Lung microvascular endothelial cell (primary cell): ENCODE results near the gene MLXIP. TPM values are rescaled to one million over a fixed set of nuclear protein-coding genes. Genes with fewer than 3 reads are reported as not detected.
"Not testable (repeated sequence)": the region's sequence is repeated elsewhere in the genome, so short reads cannot be mapped to it uniquely, and the experiment has no call there.

Source experiments
- DNase-seq, 2 donors: peaks; one replicate each; pipeline versions ENCODE4 v3.0.0 to v3.0.0-alpha.2; 2010; ENCODE audit warnings: low read depth in 2 of 2
- total RNA-seq: library from RNA; depleted of rRNA; stranded (reverse); fragments of >200 nt; gene quantifications from 2 replicates; pipeline ENCODE4 v1.2.1, GENCODE V29; 2014

MLXIP gene
- total RNA-seq, 1 donor from 2014 or later = 20.0 TPM

DNA sequence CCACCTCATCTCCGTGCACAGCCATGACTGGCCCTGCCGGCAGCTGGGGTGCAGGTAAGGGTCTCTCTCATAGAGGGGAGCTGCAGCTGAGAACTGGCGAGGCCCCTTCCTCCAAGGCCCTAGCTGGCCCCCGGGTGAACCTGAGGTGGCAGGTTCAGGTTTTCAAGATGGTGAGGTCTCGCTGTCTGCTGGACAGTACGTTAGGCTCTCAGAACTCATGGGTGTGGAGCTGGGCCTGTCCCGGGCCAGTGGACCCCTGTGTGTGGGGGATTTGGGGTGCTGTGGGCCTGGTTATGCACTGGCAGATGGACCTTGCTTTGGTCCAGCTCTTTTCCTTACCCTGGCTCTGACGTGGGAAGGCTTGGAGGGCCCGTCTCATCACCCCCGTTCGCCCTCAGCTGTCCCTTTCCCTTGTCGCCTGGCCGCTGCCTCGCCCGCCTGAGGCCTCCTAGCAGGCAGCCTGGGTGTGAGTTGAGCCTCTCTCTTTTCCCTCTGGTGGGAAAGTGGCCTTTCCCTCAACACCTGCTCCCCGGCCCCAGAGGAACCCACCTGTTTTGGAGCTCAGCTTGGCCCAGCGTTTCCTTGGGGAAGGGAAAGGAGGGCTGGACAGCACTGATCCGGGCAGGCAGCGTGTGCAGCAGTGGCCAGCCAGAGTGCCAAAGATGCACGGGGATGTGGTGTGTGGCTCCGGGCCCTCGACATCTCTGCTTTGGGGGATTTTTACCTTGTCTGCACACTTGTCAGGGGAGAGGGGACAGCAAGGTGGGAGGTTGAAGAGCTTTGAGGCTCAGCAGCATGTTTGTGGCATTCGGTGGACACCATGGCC is 67.2 kb downstream of the MLXIP start:
- DNase-seq = no peak

DNA sequence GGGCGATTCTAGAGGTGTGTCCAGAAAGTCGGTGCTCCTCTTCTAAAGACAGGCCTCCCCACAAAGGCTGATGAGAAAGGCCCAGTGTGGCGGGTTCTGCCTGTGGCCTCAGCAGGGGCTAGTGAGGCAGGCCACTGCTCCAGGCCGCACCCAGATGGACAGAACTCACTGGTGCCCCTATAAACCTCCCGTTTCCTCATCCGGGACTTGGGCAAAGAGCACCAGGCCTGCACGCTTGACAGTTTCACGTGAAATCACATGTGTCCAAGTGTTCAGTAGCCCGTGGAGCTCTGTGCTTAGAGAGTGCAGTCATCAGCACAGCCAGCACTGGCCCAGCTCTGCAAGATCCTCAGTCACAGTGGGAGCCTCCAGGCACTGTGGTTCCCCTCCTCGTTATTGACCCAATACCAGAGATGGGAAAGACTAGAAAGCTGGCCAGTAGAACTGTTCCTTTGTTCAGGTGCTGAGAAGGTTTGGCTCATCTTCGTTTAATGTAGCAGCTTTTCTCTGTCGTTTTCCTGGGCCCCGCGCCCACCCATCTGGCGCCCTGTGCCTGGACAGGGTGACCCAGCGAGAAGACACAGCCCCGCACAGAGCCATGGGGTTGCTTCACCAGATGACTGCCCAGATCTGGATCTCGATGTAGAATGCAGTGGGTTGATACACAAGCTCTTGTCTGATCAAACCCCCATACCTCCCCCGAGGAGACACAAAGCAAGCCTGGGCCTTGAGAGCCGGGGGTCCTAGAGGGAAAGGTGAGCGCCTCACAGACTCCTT is 69.1 kb downstream of the MLXIP start:
- DNase-seq = no peak

- DNase-seq = no peak
Observed at GRCh38 chr12:122148657-122149056, 70.1 kb downstream of the MLXIP start.

DNA sequence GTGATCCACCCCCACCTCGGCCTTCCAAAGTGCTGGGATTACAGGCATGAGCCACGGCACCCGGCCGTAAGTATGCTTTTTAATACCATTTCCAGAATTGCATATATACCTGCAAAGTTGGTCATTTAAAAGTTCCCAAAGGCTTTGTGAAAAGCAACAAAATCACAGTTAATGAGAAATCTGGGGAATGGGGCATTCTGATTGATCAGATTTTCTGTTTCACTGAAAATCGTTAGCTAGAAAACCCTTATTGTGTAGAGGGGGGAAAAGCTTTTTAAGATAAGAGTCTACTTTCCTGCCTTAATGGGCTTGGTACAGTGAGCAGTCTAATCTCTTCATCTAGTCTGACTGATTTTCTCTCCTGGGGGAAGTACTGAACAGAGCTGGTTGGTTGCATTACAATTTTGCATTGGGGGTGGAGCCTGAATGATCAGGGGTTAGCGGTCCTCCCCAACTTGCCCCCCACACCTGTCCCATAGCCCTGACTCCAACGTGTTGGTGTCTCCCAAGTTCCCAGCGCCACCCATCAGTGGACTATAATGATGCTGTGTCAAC is 71.6 kb downstream of the MLXIP start:
- DNase-seq = no peak

DNA sequence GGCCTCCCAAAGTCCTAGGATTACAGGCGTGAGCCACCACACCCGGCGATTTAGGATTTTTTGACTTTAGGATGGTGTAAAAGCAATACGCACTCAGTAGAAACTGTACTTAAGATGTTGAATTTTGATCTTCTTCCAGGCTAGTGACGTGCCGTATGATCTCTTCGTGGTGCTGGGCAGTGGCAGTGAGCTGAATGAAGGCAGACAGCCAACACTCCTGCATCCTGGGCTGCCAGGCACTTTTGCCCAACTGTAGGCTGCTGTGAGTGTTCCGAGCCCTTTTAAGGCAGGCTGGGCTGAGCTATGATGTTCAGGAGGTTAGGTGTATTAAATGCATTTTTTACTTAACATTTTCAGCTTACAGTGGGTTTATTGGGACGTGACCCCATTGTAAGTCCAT is 74.2 kb downstream of the MLXIP start:
- DNase-seq = no peak

DNA sequence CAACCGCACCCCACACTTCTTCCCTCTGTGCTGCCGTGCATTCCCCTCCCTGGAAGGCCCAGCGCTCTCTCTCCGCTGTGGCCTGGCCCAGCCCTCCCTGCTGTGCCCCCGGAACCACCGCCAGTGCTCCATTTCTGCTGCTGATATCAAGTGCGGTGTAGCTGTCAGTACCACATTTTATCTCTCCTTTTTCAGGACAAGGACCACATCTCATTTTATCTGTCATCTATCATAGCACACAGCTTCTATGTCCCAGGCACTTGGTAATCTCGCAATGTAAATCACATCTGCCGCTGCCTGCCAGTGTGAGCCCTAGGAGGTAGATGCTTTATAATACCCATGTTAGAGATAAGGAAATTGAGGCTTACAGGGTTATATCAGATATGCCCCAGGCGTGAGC is 77.1 kb downstream of the MLXIP start:
- no peak for DNase-seq

DNA sequence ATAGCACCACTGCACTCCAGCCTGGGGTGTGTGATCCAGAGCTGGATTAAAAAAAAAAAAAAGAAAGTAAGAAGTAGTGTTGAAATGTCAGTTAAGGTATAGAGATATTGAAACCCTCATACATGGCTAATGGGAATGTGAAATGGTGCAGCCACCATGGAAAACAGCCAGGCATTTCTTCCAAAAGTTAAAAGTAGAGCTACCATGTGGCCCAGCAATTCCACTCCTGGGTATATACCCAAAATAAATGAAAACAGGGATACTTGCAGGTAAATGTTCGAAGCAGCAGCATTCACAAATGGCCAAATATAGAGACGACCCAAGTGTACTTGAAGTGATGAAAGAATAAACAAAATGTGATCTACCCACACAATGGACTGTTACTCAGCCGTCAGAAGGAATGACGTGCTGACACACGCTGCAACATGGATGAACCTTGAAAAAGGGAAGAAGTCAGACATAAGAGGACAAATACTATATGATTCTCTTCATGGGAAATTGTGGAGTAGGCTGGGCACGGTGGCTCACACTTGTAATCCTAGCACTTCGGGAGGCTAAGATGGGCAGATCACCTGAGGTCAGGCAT is 80.2 kb downstream of the MLXIP start:
- DNase-seq = no peak

DNA sequence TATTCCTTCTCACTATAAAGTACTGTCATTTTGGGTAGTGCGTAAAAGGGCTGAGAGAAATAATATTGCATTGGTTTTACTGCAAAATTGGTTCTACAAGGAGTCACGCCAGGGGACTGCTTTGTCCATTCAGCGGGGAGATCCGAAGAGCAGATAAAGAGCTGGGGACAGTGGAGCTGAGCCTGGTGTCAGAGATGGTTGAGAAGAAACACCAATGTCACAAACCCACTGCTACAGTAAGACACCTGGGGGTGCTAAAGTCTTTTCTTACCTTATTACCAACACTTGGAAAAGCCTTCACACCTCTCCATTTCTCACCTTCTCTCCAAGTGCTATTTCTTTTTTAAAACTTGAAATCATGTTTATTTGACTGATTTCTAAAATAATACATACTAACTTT is 81.3 kb downstream of the MLXIP start:
- no peak for DNase-seq

DNA sequence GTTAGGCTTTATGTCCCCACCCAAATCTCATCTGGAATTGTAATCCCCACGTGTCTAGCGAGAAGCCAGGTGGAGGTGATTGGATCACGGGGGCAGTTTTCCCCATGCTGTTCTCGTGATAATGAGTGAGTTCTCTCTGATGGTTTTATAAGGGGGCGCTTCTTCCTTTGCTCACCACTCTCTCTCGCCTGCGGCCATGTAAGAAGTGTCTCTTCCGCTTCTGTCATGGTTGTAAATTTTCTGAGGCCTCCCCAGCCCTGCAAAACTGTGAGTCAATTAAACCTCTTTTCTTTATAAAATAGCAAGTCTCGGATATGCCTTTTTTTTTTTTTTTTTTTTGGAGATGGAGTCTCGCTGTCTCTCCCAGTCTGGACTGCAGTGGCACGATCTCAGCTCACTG is 82.2 kb downstream of the MLXIP start:
- no peak for DNase-seq

DNA sequence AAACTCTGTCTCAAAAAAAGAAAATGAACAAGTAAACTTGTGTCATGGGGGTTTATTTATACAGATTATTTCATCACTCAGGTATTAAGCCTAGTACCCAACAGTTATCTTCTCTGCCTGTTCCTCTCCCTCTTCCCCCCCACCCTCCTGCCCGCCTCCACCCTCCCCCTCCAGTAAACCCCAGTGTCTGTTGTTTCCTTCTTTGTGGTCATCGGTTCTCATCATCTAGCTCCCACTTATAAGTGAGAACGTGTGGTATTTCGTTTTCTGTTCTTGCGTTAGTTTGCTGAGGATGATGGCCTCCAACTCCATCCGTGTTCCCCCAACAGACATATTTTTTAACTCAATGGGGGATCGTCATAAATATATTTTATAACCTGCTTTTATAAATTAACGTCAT is 83.1 kb downstream of the MLXIP start:
- no peak for DNase-seq

GRCh38 chr12:122162976-122163375 is 84.4 kb downstream of the MLXIP start:
- DNase-seq = no peak

DNA sequence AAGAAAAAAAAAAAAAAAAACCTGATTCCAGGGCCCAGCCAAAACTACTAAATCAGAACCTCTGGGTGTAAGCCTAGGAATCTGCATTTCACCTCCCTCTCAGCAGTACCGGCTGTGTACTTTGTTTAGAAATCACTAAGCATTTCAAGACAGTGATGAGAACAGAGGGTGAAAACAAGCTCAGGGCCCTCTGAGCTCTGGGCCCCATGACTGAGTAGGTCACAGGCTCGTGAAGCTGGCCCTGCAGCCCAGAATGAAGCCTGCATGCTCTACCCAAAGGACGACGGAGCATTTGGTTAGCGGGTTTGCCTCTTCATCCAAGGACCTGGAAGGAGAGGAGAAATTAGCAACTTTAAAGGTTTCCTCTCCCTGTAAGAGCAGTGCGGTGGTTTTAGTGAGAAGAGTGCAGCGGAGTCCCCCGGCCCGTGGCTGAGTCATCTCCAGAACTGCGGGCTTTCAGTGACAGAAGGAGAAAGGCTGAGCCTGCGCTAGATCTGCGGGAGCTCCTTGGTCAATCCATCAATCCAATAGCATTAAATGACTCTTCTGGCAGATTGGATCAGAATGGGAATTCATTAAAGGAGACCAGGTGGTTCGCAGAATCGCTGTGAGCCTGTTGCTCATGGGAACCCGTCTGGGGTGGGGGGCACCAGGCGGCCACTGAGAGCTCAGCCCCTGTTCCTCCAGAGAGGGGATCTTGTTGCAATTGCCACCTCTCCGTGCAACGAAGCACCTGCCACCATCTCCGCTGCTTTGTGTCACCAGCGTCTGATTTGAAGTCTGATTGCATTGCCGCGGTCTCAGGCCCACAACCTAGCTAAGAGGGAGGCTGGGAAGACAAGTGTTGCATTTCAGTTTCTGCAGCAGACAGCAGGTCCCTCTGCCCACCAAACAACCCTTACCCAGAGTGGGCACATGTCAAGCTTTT is 88.1 kb downstream of the MLXIP start:
- no peak for DNase-seq

DNA sequence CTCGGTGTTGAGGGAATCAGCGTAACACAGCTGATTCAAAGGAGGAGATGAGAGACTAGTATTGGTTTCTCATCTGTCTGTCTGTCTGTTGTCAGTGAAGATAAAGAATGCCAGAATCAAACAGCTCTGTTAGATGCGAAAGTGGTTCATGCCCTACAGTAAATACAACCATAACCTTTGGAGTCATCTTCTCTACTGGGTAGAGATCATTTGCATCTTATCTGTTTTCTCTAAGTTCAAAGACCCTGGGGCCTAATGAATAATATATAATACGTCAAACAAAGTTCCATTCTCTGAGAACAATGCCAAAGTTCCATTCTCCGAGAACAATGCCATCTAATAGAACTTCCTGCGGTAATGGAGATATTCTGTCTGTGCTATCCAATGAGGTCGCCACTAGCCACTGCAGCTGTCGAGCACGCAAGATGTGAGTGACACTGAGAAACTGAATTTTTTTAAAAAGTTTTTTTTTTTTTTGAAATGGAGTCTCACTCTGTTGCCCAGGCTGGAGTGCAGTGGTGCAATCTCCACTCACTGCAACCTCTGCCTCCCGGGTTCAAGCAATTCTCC is 88.9 kb downstream of the MLXIP start:
- DNase-seq = peak; percentile 36 to 65

DNA sequence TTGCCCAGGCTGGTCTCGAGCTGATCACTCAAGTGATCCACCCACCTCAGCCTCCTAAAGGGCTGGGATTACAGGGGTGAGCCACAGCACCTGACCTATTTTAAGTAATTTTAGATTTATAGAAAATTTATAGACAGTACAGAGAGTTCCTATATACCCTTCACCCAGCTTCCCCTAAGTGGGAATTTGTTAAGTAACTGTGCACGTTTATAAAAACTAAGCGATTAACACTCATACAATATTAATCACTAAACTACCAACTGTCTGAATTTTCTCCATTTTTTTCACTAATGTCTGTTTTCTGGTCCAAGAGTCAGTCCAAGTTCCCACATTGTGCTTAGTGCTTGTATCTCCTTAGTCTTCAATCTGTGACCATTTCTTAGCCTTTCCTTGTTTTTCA is 89.9 kb downstream of the MLXIP start:
- DNase-seq = no peak

- no peak for DNase-seq
Observed at GRCh38 chr12:122171399-122171798, 92.8 kb downstream of the MLXIP start.

GRCh38 chr12:122172262-122172939 is 93.8 kb downstream of the MLXIP start:
- no peak for DNase-seq

- DNase-seq = no peak
Observed at GRCh38 chr12:122174155-122174845, 95.7 kb downstream of the MLXIP start, which contains the start of gene IL31. Gene IL31 (minus strand): TSS chr12:122174221. CDS start chr12:122174172, 49 bp downstream.

DNA sequence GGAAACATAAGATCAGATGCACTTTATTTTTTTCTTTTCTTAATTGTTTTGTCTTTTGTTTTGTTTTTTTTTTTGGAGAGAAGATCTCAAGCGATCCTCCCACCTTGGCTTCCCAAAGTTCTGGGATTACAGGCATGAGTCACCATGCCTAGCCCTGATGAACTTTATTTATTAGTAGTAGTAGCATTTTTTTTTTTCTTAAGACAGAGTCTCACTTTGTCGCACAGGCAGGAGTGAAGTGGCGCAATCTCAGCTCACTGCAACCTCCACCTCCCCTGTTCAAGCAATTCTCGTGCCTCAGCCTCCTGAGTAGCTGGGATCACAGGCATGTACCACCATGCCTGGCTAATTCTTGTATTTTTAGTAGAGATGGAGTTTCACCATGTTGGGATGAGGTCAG is 97.9 kb downstream of the MLXIP start:
- DNase-seq = not testable (repeated sequence)

- peak; percentile 46 to 50 for DNase-seq
Observed at GRCh38 chr12:122182887-122183587, 104.5 kb downstream of the MLXIP start, which contains the start of gene LRRC43. Gene LRRC43 (plus strand): TSS chr12:122183123. CDS start chr12:122183145, 22 bp downstream.
